GM12874 (cell line): ENCODE data around the gene LRRC66.

ENCODE experiments used
- TF ChIP-seq, protein P1 (sequence below): IDR thresholded peaks from 2 replicates; pipeline ENCODE4 v1.5.1; 2011; ENCODE audit warnings: low read depth, mild to moderate bottlenecking, control low read depth, low read length, moderate library complexity; ENCODE audit not compliant: insufficient read depth

LRRC66 gene, protein sequence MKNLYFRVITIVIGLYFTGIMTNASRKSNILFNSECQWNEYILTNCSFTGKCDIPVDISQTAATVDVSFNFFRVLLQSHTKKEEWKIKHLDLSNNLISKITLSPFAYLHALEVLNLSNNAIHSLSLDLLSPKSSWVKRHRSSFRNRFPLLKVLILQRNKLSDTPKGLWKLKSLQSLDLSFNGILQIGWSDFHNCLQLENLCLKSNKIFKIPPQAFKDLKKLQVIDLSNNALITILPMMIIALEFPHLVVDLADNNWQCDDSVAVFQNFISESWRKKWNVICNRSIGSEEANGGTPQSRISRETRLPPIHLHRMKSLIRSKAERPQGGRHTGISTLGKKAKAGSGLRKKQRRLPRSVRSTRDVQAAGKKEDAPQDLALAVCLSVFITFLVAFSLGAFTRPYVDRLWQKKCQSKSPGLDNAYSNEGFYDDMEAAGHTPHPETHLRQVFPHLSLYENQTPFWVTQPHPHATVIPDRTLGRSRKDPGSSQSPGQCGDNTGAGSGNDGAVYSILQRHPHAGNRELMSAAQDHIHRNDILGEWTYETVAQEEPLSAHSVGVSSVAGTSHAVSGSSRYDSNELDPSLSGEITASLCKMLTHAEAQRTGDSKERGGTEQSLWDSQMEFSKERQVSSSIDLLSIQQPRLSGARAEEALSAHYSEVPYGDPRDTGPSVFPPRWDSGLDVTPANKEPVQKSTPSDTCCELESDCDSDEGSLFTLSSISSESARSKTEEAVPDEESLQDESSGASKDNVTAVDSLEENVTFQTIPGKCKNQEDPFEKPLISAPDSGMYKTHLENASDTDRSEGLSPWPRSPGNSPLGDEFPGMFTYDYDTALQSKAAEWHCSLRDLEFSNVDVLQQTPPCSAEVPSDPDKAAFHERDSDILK

DNA sequence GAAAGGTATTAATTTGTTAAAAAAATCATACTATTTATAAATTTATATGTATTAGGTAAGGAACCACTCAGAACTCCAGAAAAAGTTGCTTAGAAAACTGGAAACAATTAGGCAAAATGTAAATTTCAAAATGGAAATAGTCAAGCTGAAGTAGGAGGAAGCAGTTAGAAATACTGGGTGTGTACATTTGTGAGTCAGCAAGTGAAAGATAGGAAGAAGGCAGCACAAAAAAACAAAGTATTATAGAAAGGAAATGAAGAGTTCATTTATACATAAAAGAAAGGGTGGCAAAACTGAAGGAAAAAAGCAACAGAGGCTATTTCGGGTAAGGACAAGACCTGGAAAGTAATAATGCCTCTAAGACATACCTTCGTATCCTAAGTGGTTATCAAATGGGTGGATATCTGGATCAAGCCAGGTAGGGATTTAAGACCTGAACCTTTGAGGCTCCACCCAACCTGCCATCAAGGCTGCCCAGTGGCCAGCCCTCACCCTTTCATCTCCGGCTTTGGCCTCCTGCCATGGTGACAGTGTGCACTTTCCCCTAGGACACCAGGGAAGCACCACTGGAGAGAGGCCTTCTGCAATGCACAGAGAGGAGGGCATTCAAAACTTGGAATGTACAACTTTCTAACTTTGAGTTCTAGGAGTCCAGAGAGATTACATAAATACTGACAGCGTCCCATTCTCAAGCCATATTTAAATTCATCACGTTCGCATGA lies at the start of gene LRRC66:
Gene LRRC66 (minus strand): TSS at position 428 of the 722 bp plus-strand sequence. CDS start 2,750 bp downstream, outside the sequence.
- TF ChIP-seq, protein P1, sequence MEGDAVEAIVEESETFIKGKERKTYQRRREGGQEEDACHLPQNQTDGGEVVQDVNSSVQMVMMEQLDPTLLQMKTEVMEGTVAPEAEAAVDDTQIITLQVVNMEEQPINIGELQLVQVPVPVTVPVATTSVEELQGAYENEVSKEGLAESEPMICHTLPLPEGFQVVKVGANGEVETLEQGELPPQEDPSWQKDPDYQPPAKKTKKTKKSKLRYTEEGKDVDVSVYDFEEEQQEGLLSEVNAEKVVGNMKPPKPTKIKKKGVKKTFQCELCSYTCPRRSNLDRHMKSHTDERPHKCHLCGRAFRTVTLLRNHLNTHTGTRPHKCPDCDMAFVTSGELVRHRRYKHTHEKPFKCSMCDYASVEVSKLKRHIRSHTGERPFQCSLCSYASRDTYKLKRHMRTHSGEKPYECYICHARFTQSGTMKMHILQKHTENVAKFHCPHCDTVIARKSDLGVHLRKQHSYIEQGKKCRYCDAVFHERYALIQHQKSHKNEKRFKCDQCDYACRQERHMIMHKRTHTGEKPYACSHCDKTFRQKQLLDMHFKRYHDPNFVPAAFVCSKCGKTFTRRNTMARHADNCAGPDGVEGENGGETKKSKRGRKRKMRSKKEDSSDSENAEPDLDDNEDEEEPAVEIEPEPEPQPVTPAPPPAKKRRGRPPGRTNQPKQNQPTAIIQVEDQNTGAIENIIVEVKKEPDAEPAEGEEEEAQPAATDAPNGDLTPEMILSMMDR, result no peak

DNA sequence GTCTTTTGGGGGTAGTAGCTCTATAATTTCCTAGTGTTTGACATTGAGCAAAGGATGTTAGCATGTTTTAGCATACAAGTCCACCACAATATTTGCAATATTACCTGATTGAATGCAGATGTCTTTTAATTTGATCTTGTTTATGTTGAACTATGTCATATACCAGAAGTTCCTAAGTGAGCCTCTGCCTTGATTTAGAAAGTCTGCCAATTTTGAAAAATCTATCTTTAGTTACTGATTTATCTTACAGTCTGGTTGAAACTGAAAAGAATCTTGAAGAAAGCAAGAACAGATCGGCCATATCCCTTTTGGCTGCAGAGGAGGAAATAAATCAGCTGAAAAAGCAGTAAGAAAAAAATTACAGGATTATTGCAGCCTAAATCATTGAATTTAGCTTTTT lies 49.4 kb upstream of the LRRC66 start:
- TF ChIP-seq, protein P1, result no peak

DNA sequence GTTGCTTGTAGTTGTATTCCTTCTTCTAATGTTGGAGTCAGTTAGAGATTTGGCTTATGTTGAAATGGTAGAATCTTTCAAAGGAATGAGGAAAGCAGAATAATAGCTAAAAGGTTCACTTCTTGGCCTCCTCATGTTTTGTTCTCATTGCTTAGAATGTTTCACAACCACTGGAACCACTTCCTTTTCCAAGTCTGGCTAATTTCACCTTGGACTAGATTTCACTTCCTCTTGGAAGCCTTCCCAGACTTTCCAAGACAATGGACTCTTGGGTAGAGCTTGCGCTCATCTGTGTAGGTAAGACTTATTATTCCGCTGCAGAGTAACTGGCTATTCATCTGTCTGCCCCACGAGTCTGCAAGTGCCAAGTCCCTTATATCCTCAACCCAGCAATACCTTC lies 39.2 kb upstream of the LRRC66 start:
- TF ChIP-seq, protein P1, result no peak

DNA sequence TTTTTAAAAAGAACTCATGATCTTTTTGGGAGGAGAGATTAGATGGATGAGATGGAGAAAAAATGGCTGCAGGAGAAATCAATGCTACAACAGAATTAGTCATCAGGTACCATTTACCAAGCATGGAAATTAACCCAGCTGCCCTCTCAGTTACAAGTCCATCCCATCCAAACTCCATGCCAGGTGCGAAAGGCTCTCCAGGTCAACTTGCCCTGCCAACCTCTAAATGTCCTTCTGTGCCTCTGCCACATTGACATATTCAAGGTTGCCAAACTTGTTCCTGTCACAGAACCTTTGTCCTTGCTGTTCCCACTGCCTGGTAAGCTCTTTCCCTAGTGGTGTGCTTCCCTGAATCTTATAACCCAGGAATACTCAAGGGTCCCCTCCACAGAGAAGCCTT lies 38.1 kb upstream of the LRRC66 start:
- TF ChIP-seq, protein P1, result no peak

DNA sequence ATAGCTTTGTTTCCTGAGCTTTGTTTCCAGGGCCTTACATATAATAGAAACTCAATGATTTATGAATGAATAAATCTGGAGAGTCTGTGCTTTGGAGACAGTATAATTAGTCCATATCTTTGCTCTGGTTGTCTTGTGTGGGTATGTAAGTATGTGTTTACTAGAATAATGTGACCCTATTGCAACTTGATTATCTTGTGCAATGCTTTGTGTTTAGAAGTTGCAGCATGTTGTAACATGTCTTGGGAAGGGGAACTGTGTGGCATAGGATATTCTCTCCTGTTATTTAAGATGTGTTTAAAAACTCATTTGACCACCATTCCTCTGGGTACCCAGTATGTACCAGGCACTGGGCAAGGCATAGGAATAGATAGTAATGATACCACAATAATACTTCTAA lies 37.0 kb upstream of the LRRC66 start:
- TF ChIP-seq, protein P1, result no peak

DNA sequence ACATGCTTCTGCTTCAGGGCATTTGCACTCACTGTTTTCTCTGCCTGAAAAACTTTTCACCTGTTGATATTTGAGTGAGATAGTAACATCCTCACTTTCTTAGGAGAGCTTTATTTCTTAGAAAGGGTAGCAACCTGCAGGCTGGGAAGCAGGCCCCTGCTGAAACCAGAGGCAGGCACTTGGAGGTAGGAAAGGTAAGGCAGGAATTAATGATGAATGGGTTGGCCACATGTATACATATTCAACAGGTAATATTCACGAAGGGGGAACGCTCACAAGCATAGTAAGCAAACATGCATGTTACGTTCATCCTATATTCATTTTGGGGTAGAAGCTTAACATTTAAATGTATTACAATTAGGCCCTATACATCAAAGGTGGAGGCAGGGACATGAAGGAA lies 34.1 kb upstream of the LRRC66 start:
- TF ChIP-seq, protein P1, result no peak

DNA sequence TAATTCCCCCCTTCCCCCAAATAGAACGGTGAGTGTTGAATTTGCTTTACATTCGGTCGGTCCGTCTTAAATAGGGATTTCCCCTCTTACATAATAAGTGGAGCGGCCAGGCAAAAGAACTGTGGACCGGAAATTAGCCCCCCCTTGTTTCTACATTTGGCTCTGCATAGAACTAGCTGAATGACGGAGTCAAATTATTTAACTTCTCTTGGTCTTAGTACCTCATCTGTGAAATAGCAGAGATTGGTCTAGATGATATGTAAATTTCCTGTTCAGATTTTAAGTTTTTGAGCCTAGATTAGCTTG lies 32.3 kb upstream of the LRRC66 start:
- TF ChIP-seq, protein P1, result no peak
